GM21515 (cell line): ENCODE data around the gene DCDC2B.

Experiments
- ATAC-seq: cut with Tn5 transposase; IDR thresholded peaks from one replicate; pipeline ENCODE4 v1.9.1; 2021; ENCODE audit not compliant: unreplicated experiment

The DCDC2B gene

GRCh38 chr1:32221980-32222755 is 13.3 kb downstream of the DCDC2B start, which contains the start of the genes EIF3I and TMEM234:
EIF3I (plus strand) TSS chr1:32222407; CDS start chr1:32222442, 35 bp downstream.
TMEM234 (minus strand) TSS chr1:32222353; CDS start chr1:32222322, 31 bp downstream.
- ATAC-seq: peak; percentile 88

- no peak for ATAC-seq
These were observed 14.8 kb downstream of the DCDC2B start for GRCh38 chr1:32223683-32224082.

- no peak for ATAC-seq
These were observed 15.4 kb downstream of the DCDC2B start for GRCh38 chr1:32224285-32224684.

- no peak for ATAC-seq
These were observed 19.9 kb downstream of the DCDC2B start for GRCh38 chr1:32228771-32229170.

GRCh38 chr1:32231843-32232432 is 23.0 kb downstream of the DCDC2B start:
- ATAC-seq: no peak

GRCh38 chr1:32232558-32233304 is 23.8 kb downstream of the DCDC2B start:
- no peak for ATAC-seq

- ATAC-seq: no peak
These were observed 25.9 kb downstream of the DCDC2B start for GRCh38 chr1:32234792-32235191.

- no peak for ATAC-seq
These were observed 30.4 kb downstream of the DCDC2B start for GRCh38 chr1:32239337-32239736.

GRCh38 chr1:32239790-32240139 is 30.9 kb downstream of the DCDC2B start:
- no peak for ATAC-seq

- ATAC-seq: no peak
These were observed 31.5 kb downstream of the DCDC2B start for GRCh38 chr1:32240140-32240951.

- no peak for ATAC-seq
These were observed 32.3 kb downstream of the DCDC2B start for GRCh38 chr1:32241001-32241763.

GRCh38 chr1:32242341-32242851 is 33.5 kb downstream of the DCDC2B start:
- ATAC-seq: no peak

- no peak for ATAC-seq
These were observed 38.0 kb downstream of the DCDC2B start, which contains the start of gene FAM167B for GRCh38 chr1:32246888-32247273. FAM167B (plus strand) TSS chr1:32247222; CDS start chr1:32247422, 200 bp downstream.

- no peak for ATAC-seq
These were observed 38.6 kb downstream of the DCDC2B start for GRCh38 chr1:32247452-32247851.

GRCh38 chr1:32247983-32248889 is 39.3 kb downstream of the DCDC2B start:
- peak; percentile 29 for ATAC-seq

- peak; percentile 61 for ATAC-seq
These were observed 41.1 kb downstream of the DCDC2B start for GRCh38 chr1:32249831-32250525.

- ATAC-seq: no peak
These were observed 42.2 kb downstream of the DCDC2B start, which contains the start of gene LCK for GRCh38 chr1:32250893-32251716. LCK (plus strand) TSS chr1:32251265; CDS start chr1:32274330, 23,065 bp downstream.
